RWPE2 (cell line): Measurements from ENCODE around the gene DSCAM.

Experiments
- ATAC-seq: fragments of 200-7000 bp; cut with Tn5 transposase; 3 replicates; pipeline ENCODE4 v1.9.1; 2021; ENCODE audit warnings: low read depth
- DNase-seq: peaks from one replicate; pipeline ENCODE4 v3.0.0-alpha.2; 2020; ENCODE audit warnings: low spot score
- H3K27ac ChIP-seq: fragments of 450-650 bp; 2 replicates; pipeline ENCODE4 v1.5.1; 2017; ENCODE audit warnings: mild to moderate bottlenecking; ENCODE audit not compliant: poor library complexity, severe bottlenecking
- H3K27me3 ChIP-seq: fragments of 250-450 bp; sonication (Bioruptor Pico); 2 replicates; pipeline ENCODE4 v1.5.1; 2021; ENCODE audit warnings: mild to moderate bottlenecking, moderate library complexity; ENCODE audit not compliant: insufficient read depth, poor library complexity, severe bottlenecking
- H3K36me3 ChIP-seq: fragments of 250-450 bp; sonication (Bioruptor Pico); 2 replicates; pipeline ENCODE4 v1.5.1; 2020; ENCODE audit warnings: low read depth, mild to moderate bottlenecking, moderate library complexity
- H3K4me1 ChIP-seq: fragments of 250-450 bp; sonication (Bioruptor Pico); 2 replicates; pipeline ENCODE4 v1.5.1; 2021; ENCODE audit warnings: mild to moderate bottlenecking, moderate library complexity; ENCODE audit not compliant: insufficient read depth, poor library complexity, severe bottlenecking
- H3K4me3 ChIP-seq: fragments of 250-450 bp; sonication (Bioruptor Pico); 2 replicates; pipeline ENCODE4 v1.5.1; 2021; ENCODE audit warnings: mild to moderate bottlenecking, moderate library complexity; ENCODE audit not compliant: severe bottlenecking
- H3K9me3 ChIP-seq: fragments of 250-450 bp; sonication (Bioruptor Pico); 2 replicates; pipeline ENCODE4 v1.5.1; 2021; ENCODE audit warnings: mild to moderate bottlenecking, moderate library complexity; ENCODE audit not compliant: severe bottlenecking
- CTCF ChIP-seq: fragments of 450-650 bp; IDR thresholded peaks from one replicate; pipeline ENCODE4 v1.5.1; 2017; ENCODE audit warnings: mild to moderate bottlenecking, moderate library complexity; ENCODE audit not compliant: poor library complexity, severe bottlenecking

DSCAM gene

DNA sequence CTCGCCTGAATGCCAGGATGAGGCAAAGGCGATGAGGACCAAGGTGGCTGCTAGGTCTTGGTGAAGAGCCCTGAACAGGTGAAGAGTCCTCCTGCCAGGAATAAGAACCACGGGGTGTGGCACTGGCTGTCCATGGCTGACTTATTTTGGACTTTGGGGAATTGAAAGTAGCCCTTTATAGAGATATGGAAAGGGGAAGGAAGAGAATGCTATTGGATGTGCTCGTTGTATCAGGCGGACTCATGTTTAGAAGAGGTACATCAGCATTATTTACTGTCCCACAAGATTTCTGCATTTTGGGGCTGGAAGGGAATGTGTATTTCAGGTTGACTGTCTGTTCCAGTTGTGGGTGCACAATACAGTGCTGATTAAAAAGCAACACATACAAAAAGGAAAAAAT, 465.8 kb downstream of the DSCAM start:
- DNase-seq (no peak), ATAC-seq (no peak)
- Histone ChIP-seq H3K27me3 (no peaks in the 10 kb centered on the region), H3K36me3 (no peaks in the 10 kb centered on the region), H3K4me3 (no peak overlapping the region), H3K9me3 (no peaks in the 10 kb centered on the region), H3K27ac (no peak overlapping the region), H3K4me1 (no peaks in the 10 kb centered on the region)
- no peak for TF ChIP-seq CTCF

GRCh38 chr21:40379881-40380810, 466.8 kb downstream of the DSCAM start:
- H3K27me3 ChIP-seq: no peaks in the 10 kb centered on the region
- ATAC-seq (no peak), DNase-seq (no peak)
- H3K4me3 ChIP-seq: no peak overlapping the region
- no peaks in the 10 kb centered on the region for H3K4me1 ChIP-seq
- no peak for TF ChIP-seq CTCF
- H3K36me3 ChIP-seq: no peaks in the 10 kb centered on the region
- H3K27ac ChIP-seq: no peak overlapping the region
- H3K9me3 ChIP-seq: no peaks in the 10 kb centered on the region

GRCh38 chr21:40377135-40377534, 469.8 kb downstream of the DSCAM start:
- Histone ChIP-seq H3K27me3 (no peaks in the 10 kb centered on the region), H3K9me3 (no peaks in the 10 kb centered on the region), H3K4me1 (no peaks in the 10 kb centered on the region), H3K27ac (no peak overlapping the region), H3K4me3 (no peak overlapping the region), H3K36me3 (no peaks in the 10 kb centered on the region)
- no peak for ATAC-seq
- no peak for TF ChIP-seq CTCF
- DNase-seq: no peak

- ATAC-seq: no peak
- no peak for DNase-seq
These were observed 473.2 kb downstream of the DSCAM start for GRCh38 chr21:40373761-40374160.

More at GRCh38 chr21:40373761-40374160, 473.2 kb downstream of the DSCAM start:
- no peaks in the 10 kb centered on the region for H3K27me3 ChIP-seq
- H3K9me3 ChIP-seq: no peaks in the 10 kb centered on the region
- no peak for TF ChIP-seq CTCF
- H3K4me1 ChIP-seq: no peaks in the 10 kb centered on the region
- no peak overlapping the region for H3K27ac ChIP-seq
- no peaks in the 10 kb centered on the region for H3K36me3 ChIP-seq
- H3K4me3 ChIP-seq: no peak overlapping the region
